ENCODE results near the gene HSD3B2. TPM values are rescaled to one million over a fixed set of nuclear protein-coding genes. Genes with fewer than 3 reads are reported as not detected.
A peak's percentile ranks its signal among the peaks of the same experiment; 100 is the strongest.

Gene HSD3B2
- total RNA-seq (ENCODE audit: low replicate concordance) = not detected in 2 replicates

- no peak for TF ChIP-seq EZH2phosphoT487 (IDR thresholded peaks at IDR 0.05)
- TF ChIP-seq EZH2 (IDR thresholded peaks at IDR 0.05) = no peak
- TF ChIP-seq, protein P1, sequence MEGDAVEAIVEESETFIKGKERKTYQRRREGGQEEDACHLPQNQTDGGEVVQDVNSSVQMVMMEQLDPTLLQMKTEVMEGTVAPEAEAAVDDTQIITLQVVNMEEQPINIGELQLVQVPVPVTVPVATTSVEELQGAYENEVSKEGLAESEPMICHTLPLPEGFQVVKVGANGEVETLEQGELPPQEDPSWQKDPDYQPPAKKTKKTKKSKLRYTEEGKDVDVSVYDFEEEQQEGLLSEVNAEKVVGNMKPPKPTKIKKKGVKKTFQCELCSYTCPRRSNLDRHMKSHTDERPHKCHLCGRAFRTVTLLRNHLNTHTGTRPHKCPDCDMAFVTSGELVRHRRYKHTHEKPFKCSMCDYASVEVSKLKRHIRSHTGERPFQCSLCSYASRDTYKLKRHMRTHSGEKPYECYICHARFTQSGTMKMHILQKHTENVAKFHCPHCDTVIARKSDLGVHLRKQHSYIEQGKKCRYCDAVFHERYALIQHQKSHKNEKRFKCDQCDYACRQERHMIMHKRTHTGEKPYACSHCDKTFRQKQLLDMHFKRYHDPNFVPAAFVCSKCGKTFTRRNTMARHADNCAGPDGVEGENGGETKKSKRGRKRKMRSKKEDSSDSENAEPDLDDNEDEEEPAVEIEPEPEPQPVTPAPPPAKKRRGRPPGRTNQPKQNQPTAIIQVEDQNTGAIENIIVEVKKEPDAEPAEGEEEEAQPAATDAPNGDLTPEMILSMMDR (IDR thresholded peaks at IDR 0.05) = no peak
- Mint-ChIP-seq H3K27ac (no peak within 1 kb of the TSS), H3K4me3 (no peak within 1 kb of the TSS), H3K4me1 (no peaks in the 10 kb centered on the region), H3K9me3 (no peaks in the 10 kb centered on the region), H3K27me3 (ENCODE audit: insufficient read depth, low read depth) (no peaks in the 10 kb centered on the region), H3K36me3 (no peaks in the 10 kb centered on the region)
- Histone ChIP-seq H3K79me2 (ENCODE audit: low read depth) (no peaks in the 10 kb centered on the region), H3K4me1 (no peaks in the 10 kb centered on the region), H3K4me2 (no peak within 1 kb of the TSS), H3K9me3 (ENCODE audit: low read depth) (no peaks in the 10 kb centered on the region), H3K27me3 (no peaks in the 10 kb centered on the region), H4K20me1 (ENCODE audit: low read depth) (no peaks in the 10 kb centered on the region), H3K9ac (no peak within 1 kb of the TSS), H3K27ac (no peak within 1 kb of the TSS), H3K36me3 (no peaks in the 10 kb centered on the region), H3F3A (ENCODE audit: low read depth) (no peaks in the 10 kb centered on the region), H2AFZ (replicated peaks) (no peak within 1 kb of the TSS), H3K4me3 (no peak within 1 kb of the TSS)
- no peak for DNase-seq (ENCODE audit: low spot score)
Observed at GRCh38 chr1:119414950-119415349, at the start of gene HSD3B2. Gene HSD3B2, plus strand, starts transcription at chr1:119415150. Its CDS starts 270 bp downstream, at chr1:119415420.

DNA sequence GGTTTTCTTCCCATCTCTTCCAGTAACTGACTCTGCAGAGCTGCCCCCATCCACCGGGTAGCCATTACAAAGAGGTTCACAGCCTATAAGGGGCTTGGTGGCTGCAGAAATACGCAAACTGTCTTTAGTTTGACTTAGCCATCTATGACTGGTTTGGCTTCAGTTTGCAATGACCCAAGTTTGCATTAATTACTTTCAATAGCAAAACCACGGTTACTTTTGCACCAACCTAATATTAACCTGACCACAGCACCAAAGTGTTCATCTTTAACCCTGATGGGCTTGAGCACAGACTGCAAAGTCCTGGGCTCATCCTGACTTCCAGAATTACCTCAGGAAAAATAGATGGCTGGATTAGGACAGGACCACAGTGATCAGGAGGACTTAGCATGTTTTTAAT is 48.5 kb upstream of the HSD3B2 start:
- Histone ChIP-seq H3K79me2 (ENCODE audit: low read depth) (no peaks in the 10 kb centered on the region), H3K4me3 (no peak overlapping the region), H4K20me1 (ENCODE audit: low read depth) (no peaks in the 10 kb centered on the region), H3K27me3 (no peaks in the 10 kb centered on the region), H3K9me3 (ENCODE audit: low read depth) (no peaks in the 10 kb centered on the region), H3K4me2 (no peak overlapping the region), H3F3A (ENCODE audit: low read depth) (no peaks in the 10 kb centered on the region), H3K4me1 (no peaks in the 10 kb centered on the region), H3K36me3 (no peaks in the 10 kb centered on the region), H3K9ac (no peak overlapping the region), H2AFZ (replicated peaks) (no peak overlapping the region), H3K27ac (no peak overlapping the region)
- H3K9me3 Mint-ChIP-seq = no peaks in the 10 kb centered on the region
- no peaks in the 10 kb centered on the region for H3K27me3 Mint-ChIP-seq (ENCODE audit: insufficient read depth, low read depth)
- TF ChIP-seq EZH2phosphoT487 (IDR thresholded peaks at IDR 0.05) = no peak
- TF ChIP-seq, protein P1 (IDR thresholded peaks at IDR 0.05) = no peak
- TF ChIP-seq EZH2 (IDR thresholded peaks at IDR 0.05) = no peak
- no peak overlapping the region for H3K27ac Mint-ChIP-seq
- H3K4me3 Mint-ChIP-seq = no peak overlapping the region
- DNase-seq (ENCODE audit: low spot score) = no peak
- no peaks in the 10 kb centered on the region for H3K36me3 Mint-ChIP-seq
- H3K4me1 Mint-ChIP-seq = no peaks in the 10 kb centered on the region

DNA sequence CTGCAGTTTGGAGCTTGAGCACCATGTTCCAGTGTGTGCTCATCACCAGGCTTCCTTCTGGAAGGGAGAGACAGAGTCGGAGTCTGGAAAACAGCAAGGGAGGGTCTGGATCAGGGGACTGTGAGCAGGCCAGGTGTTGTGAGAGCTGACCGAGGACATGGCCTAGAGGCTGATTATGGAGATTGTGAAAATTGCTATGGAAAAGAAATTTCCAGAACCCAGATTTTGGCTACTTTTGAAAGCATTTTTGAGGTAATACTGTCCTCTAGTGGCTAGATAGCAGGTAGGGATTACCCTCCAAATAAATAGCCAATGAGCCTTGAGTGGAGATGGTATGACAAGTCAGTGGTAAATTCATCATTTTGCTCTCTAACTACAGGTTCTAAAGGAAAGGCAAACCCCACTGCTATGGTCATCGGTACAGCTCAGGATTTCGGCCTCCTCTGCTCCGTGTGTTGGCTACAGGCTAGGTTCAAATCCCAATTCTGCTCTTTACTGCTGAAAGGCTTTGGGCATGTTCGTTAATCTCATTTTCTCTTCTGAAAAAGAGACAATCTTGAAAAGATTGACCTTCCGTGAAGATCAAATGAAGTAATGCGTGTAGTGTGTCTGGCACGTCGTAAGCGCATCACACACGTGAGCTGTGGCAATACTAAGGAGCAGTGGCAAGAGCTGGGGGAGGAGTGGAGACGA is 47.4 kb upstream of the HSD3B2 start:
- Mint-ChIP-seq H3K27ac (no peak overlapping the region), H3K9me3 (no peaks in the 10 kb centered on the region), H3K4me3 (no peak overlapping the region), H3K4me1 (no peaks in the 10 kb centered on the region), H3K27me3 (ENCODE audit: insufficient read depth, low read depth) (no peaks in the 10 kb centered on the region), H3K36me3 (no peaks in the 10 kb centered on the region)
- no peaks in the 10 kb centered on the region for H3K9me3 ChIP-seq (ENCODE audit: low read depth)
- no peaks in the 10 kb centered on the region for H3K27me3 ChIP-seq
- H3K9ac ChIP-seq = no peak overlapping the region
- DNase-seq (ENCODE audit: low spot score) = peak; percentile 50
- H3K4me3 ChIP-seq = no peak overlapping the region
- TF ChIP-seq, protein P1 (IDR thresholded peaks at IDR 0.05) = peak; percentile 99
- no peak for TF ChIP-seq EZH2phosphoT487 (IDR thresholded peaks at IDR 0.05)
- no peaks in the 10 kb centered on the region for H3K4me1 ChIP-seq
- no peaks in the 10 kb centered on the region for H3K36me3 ChIP-seq
- H3K4me2 ChIP-seq = no peak overlapping the region
- no peaks in the 10 kb centered on the region for H4K20me1 ChIP-seq (ENCODE audit: low read depth)
- H3K27ac ChIP-seq = no peak overlapping the region
- H3K79me2 ChIP-seq (ENCODE audit: low read depth) = no peaks in the 10 kb centered on the region
- H2AFZ ChIP-seq (replicated peaks) = peak overlapping the region; percentile 75
- H3F3A ChIP-seq (ENCODE audit: low read depth) = no peaks in the 10 kb centered on the region
